NCI-H774 (cell line): Measurements from ENCODE around the gene PADI3.
"Not testable (repeated sequence)": the region's sequence is repeated elsewhere in the genome, so short reads cannot be mapped to it uniquely, and the experiment has no call there.

Experiments used
- DNase-seq: peaks from one replicate; lab custom pipeline; 2025; lab: John Stamatoyannopoulos, UW

PADI3 gene

DNA sequence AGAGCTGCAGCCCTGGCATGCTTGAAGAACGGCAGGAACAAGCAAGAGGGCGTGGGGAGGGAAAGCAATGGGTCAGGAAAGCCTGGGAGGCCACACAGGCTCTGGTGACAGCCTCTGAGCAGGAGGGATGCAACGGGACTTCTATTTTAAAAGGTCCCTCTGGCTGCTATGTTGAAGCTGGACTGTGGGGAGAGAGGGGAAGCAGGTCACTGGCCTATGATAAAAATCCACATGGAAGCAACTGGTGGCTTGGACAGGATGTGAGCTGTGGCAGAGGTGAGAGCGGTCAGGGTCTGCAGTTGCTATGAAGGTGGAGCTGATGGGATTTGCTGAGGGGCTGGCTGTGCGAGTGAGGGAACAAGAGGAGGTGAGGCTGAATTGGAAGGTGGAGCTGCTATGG, 32.8 kb upstream of the PADI3 start:
- DNase-seq = no peak

DNA sequence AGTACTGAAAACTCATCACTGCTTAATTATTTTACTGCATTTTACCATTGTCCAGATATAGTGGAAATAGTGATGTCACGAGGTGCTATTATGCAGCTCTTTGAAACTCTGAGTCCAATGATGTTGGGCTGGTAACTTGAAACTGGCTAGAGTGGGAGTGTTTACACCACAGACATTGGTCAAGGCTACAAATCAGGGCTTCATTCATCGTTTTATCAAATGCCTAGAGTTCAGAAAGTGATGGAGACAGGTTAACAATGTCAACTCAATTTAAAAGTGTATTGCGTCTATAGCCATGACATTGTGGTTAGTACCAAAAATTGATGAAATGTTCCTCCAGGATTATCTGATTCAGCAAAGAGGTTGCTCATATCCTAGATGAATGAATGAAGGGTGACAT, 31.3 kb upstream of the PADI3 start:
- DNase-seq = no peak

DNA sequence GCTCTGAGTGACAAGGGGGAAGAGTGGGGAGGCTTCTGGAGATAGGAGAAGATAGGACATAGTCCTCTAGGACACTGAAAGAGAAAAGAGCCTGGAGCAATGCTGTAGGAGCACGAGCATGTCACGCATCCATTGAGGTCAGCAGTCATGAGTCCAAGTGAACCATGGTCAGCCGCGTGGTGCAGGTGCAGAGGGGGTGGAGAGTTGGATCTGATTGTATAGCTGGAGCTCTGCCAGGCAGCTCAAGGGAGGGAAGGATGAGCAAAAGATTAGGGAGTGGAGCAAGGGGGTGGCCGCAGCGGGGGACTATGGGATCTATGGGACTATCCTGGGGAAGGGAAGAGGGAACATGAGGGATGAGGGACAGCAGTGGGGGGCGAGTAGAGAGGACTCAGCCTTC, 30.0 kb upstream of the PADI3 start:
- no peak for DNase-seq

DNA sequence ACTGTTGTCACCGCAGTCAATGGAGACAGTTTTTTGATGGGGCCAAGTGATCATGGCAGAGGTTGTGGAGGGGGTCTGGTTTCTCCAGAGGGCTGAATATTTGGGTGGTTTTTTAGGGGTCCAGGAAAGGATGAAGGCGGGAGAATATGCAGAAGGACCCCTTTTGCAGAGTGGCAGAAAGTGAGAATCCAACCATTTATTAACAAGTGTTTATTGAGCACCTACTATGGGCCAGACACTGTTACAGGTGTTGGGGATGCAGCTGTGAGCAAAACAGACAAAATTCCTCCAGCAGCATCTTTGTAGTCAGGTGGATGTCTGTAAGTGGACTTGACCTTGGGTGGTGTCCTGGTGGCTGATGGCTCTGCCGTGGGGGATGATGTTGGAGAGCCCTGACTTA, 28.6 kb upstream of the PADI3 start:
- no peak for DNase-seq

DNA sequence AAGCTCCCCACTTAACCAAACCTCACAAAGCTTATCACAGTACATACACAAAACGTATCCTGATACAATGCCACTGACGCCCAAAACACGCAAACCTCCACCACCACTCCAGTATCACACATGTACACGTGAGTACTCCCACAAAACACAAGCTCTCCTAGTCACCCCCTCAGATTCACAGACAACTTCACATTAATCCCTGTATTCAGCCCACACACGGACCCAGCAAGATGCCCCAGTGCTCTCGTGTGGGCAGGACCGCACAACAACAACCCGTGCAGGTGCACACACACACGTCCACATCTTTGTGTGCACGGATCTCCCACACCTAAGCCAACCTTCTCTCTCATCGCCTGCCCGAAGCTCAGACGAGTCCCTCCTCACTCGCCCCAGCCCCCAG, 26.3 kb upstream of the PADI3 start:
- DNase-seq = no peak

DNA sequence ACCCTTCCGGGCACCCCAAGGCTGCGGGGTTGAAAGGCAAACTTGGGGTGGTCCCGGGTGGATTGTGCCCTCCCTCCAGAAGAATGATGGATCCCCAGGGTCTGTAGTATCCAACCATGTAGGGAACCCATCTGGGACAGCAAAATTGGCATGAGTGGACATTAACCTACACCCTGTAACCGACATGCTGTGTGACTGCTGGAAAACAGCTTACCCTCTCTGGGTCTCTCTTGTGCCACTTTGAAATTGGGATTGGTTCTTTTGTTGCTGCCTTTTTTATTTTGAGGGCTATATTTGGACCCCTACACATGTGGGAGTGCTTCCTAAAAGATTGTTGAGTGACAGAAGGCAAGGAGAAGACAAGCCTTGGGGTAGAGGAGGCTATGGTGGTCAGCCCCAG, 24.5 kb upstream of the PADI3 start:
- DNase-seq = no peak

DNA sequence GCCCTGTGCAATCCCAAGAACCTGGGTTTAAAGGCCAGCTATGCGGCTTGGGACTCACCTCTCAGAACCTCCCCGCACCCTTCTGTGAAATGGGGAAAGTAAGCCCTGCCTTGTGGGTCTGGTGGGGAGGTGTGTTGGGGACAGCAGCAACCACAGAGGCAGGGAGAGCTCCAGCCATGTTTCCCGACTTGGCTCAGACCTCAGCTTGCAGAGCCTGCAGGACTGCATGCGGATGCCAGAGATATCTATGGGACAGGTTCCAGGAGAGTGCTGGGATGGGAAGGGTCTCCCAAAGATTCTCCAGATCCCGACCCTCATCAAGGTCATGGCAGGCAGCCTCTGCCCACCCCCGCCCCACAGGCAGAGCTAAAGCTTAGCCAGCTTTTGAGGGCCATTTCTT, 23.8 kb upstream of the PADI3 start:
- no peak for DNase-seq

DNA sequence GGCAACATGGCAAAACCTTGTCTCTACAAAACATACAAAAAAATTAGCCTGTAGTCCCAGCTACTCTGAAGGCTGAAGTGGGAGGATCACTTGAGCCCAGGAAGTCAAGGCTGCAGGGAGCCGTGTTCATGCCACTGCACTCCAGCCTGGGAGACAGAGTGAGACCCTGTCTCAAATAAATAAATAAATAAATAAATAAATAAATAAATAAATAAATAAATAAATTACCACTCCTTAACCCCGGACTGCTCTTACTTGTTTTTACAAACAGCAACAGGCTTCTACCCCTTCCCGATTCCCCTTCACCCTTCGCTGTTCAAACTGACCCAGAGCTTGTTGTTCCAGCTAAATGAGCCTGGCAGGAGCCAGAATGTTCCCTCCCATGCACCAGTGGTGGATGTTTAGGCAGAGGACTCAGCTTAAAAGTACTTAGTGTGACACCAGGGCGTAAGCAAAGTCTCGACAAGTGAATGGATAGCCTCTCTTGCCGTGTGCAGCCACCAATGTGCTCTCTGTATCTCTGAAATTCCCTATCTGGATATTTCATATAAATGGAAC, 21.5 kb upstream of the PADI3 start:
- no peak for DNase-seq

DNA sequence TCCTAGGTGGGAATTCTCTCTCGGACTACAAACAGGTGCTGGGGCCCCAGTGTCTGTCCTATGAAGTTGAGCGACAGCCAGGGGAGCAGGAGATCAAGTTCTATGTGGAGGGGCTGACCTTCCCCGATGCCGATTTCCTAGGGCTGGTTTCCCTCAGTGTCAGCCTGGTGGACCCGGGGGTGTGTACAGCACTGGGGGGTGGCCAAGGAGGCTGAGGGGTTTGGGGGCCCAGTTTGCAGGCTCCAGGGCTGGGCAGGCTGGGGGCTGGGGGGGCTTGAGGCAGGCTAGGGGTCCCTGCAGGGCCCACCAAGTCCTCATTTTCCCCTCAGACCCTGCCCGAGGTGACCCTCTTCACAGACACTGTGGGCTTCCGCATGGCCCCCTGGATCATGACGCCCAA, 20.3 kb upstream of the PADI3 start:
- DNase-seq = no peak

DNA sequence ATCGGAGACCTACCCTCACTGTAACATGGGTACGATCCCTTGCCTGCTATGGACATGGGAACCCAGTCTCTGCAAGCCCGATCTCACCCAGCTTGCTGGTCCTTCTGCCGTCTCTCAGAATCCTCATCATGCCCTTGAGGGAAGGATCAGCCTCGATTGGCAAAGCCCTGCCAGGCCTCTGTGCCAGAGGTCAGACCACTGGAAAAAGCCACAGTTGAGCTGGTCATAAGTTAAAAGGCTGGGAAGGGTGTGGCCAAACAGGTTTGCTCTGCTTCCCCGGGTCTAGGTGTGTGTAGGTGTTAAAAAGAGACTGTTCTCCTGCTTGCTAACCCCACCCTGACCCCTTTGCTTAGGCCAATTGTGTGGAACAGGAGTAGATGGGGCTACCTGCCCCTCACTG, 19.5 kb upstream of the PADI3 start:
- DNase-seq = no peak

DNA sequence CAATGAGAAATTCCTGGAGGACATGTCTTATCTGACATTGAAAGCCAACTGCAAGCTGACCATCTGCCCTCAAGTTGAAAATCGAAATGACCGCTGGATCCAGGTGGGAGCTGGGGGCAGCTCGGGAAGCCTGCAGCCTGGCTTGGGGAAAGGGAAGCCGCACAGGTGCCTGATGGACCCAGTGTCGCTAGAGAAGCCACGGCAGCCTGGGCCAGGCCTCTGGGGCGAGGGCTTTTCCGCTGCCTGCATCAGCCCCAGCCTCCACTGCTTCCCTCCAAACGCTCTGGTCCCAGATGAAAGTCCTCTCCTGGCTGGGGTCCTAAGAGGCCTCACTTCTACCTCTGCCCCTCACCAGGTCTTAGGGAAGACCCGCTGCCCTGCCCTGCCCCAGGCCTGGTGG, 18.8 kb upstream of the PADI3 start:
- DNase-seq = no peak

DNA sequence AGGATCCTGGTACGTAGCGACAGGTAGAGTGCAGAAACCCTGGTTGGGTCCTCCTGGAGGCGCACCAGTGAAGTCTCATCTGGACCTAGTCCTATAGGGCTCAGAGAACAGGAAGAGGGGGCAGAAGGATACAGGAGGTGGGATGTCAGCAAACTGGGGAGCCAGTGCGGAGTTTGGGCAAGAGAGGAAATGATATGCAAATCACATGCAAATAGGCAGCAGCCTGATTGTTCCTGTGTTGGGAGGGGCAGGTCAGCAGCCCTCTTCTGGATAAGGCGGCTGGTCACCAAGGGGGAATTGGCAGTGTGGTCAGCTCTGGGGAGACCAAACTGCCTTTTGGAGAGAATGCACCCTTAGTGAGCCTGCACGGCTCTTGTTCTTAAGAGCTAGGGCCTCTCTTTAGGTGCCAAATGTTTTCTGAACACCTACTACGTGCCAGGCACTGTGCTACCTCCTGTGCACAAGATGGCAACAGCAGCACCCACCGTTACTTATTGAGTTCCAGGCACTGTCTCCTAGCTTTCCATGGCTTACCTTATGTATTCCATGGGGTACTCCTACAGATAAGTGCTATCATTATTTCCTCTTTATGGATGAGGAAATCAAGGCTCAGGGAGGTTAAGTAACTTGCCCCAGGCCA, 18.1 kb upstream of the PADI3 start:
- DNase-seq = no peak

DNA sequence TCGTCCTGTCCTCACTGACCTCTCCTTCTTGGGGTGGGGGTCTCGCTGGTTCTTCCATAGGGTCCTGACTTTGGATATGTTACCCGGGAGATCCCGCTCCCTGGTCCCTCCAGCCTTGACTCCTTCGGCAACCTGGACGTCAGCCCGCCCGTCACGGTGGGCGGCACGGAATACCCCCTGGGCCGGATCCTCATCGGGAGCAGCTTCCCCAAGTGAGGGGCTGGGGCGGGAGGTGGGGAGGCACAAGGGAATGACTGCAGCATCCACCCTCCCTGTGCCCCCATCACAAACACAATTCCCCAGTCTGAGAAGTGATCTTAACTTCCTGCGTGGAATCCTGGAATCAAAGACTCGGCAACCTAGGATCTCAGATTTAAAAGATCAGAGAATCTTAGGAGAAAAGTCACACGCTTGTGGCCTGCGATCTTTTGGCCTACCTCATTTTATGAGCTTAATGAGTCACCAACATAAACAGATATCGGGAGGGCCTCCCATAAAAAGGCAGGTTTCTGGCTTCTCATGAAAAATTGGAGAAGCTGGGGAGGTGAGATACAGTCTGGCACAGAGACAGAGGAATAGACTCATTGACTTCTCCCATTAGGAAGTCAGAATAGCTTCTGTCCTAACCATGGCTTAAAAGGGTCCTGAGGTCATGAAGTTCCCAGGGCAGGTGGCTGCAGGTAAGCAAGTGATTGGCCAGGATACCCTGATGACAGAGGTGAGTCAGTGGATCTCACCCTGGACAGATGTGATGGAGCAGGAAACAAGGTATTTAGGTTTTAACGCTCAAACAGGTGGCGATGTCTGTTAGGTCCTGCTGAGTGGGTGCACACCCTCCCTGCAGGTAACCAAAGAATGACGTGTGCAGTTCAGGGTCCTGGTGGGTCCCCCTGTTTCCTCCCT, 15.9 kb upstream of the PADI3 start:
- no peak for DNase-seq

DNA sequence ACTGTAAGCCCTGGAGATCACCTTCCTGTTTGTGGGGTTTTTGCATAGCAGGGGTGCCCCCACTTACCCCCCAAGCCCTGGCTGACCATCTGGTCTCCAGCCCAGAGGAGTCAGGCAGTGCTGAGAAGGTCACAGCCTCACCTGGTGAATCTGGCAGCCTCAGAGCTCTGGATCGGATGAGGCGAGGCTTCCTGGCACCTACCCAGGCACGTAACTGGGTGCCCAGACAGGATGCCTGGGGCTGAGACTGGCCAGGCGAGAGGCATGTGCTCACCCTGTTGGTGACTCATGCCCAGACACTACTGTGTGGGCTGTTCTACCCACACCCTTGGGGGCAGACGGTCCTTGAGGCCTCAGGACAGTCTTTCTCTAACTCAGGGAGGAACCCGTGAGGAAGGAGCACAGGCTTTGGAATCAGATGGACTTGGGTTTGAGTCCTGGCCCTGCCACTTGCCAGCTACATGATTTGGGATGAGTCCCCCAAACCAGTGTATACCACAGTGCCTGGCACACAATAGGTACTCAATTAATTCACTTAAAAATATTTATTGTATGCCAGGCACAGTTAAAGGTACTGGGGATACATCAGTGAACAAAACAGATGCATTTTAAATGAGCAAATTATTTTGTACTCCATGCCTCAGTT, 15.1 kb upstream of the PADI3 start:
- DNase-seq = no peak

DNA sequence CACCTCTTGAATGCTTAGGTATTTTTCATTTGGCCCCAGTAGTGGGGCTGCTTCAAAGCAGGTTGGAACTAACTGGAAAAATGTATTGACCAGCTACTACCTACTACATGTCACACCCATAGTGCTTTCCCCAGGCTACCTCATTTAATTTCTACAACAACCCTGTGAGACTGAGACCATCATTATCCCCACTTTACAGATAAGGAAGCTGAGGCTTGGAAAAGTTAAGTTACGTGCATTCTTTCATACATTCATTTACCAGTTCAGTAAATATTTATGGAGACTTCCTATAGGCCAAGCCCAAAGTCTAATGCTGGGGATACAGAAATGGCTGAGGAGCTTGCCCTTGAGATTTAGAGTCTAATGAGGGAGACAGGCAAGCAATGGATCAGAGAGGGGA, 14.5 kb upstream of the PADI3 start:
- no peak for DNase-seq

DNA sequence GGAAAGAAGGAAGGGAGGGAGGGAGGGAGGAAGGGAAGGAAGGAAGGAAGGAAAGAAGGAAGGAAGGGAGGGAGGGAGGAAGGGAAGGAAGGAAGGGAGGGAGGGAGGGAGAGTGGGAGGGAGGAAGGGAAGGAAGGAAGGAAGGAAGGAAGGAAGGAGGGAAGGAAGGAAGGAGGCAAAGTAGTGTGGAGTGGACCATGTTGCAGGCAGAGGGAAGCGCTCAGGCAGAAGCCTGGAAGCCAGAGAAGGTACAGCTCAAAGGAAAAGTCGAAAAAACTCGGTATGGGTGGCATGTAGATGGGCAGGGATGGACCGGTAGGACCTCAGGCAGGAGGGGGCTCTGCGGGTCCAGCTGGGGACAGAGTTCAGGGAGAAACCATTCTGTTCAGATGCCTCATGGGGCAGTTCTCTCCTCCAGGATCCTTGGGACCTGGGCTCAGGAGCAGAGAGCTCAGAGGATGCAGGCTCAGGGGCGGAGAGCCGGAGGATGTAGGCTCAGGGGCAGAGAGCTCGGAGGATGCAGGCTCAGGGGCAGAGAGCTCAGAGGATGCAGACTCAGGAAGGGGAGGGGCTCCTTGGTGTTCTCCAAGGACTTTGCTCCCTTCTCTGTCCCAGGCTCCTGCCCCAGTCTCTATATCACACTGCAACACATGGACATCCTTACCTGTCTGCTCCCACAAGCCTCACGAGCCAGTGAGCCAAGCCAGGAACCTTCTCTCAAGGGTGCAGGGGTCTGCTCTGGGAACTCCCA, 13.6 kb upstream of the PADI3 start:
- no peak for DNase-seq

DNA sequence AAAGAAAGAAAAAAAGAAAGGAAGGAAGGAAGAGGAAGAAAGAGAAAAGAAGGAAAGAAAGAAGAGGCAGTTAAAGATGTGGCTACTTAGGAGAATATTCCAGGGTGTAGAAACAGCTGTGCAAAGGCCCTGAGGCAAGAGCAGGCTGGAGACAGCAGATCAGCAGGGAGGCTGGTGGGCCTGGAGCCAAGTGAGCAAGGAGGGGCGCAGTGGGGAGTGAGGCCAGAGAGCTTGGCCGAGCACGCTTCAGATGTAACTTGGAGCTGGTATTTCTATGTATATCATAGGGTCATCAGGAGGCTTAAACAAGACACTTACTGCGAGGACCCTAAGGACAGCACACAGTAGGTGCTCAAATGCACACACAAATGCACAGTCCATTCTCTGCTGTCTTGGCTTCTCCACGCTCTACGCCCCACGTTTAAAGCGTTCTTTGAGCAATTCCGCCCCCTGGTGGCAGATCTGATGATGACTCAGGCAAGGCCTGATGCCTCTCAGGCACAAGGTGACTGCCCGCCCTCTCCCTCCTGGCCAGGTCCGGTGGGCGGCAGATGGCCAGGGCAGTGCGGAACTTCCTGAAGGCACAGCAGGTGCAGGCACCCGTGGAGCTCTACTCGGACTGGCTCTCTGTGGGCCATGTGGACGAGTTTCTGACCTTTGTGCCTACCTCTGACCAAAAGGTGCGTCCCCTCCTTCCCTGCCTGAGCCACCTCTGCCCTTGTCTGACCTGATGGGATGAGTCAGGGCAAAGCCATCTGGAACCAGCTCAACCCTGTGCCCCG, 11.9 kb upstream of the PADI3 start:
- peak; percentile 57 for DNase-seq

DNA sequence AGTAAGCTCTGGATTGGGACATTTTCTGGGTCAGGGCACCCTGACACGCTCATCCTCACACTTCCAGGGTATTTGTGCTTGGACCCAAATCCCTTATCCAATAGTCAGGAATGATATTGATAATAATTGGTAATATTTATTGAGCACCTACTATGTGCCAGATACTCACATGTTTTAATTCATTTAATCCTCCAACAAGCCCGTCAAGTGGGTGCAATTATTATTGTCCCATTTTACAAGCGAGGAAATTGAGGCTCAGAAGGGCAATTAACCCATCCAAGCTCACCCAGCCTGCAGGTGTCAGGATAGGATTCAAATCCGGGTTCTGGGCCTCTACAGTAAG, 11.4 kb upstream of the PADI3 start:
- no peak for DNase-seq

DNA sequence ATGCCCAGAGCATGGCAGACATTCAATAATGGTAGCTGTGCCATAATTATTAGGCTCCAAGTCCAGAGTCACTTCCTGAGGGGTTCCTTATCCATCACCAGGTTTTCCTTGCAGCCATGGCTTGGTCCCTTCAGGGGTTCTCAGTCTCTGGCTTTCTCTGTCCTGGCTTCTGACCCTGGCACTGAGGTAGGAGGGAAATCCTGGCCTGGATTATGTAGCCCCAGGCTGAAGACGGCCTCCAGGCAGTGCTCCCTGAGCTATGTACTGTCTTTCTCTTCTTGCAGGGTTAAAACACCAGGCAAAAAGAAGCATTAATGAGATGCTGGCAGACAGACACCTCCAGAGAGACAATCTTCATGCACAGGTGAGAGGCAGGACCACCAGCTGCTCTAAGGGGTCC, 9.5 kb upstream of the PADI3 start:
- peak; percentile 11 for DNase-seq

DNA sequence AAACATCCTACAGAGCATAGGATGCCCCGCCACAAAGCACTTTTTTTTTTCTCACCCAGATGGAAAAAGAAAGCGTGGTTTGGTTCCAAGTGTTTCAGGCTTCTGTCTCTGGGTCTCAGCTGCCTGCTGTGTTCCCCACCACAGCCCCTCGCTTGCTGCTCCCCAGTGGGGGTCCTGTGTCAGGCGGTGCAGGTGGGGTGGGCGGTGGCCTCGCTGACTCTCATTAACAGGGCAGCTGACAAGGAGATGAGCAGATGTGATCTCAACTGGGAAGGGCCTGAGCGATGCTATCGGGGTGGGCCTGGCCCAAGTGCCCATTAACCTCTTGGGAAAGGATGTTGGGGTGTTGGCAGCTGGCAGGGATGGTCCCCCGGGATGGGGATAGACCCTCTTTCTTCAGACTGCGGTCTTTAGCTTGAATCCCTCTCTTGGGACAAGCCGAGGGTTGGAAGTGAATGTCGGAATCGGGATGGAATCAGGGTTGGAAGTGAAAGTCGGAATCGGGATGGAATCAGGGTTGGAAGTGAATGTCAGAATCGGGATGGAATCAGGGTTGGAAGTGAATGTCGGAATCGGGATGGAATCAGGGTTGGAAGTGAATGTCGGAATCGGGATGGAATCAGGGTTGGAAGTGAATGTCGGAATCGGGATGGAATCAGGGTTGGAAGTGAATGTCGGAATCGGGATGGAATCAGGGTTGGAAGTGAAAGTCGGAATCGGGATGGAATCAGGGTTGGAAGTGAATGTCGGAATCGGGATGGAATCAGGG, 7.7 kb upstream of the PADI3 start:
- not testable (repeated sequence) for DNase-seq

DNA sequence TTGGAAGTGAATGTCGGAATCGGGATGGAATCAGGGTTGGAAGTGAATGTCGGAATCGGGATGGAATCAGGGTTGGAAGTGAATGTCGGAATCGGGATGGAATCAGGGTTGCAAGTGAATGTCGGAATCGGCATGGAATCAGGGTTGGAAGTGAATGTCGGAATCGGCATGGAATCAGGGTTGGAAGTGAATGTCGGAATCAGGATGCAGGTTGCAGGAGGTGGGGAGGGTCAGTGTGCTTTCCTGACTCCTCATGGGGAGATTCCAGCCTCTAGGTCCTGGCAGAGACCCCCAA, 7.2 kb upstream of the PADI3 start:
- not testable (repeated sequence) for DNase-seq
